K562 (cell line): ENCODE data around the gene ERVW-1. TPM values are rescaled to one million over a fixed set of nuclear protein-coding genes. Genes with fewer than 3 reads are reported as not detected.

Source experiments
- ATAC-seq: fragments of 200-7000 bp; cut with Tn5 transposase; 3 replicates; pipeline ENCODE4 v1.9.1; 2020; ENCODE audit warnings: moderate library complexity
- BruUV-seq: library from RNA; stranded (reverse); fragments of 400-500 nt; replicated peaks from 2 replicates; lab custom pipeline; 2021; lab: Mats Ljungman, UMichigan
- CTCF ChIA-PET: fragments of 300-600 bp; formaldehyde crosslinking; extraction: SDS; loops from one replicate; lab custom pipeline; 2021; ENCODE audit warnings: low intra/inter-chr PET ratio; lab: Yijun Ruan, JAX
- POLR2A ChIA-PET: fragments of 300-600, 350-650 bp; sonication (Branson Sonifier 250); formaldehyde crosslinking; extraction: SDS; loops from one replicate; lab custom pipeline; 2021; ENCODE audit warnings: antibody characterized with exemption, inconsistent platforms; lab: Yijun Ruan, JAX
- DNase-seq, 4 experiments: peaks; one replicate each; pipeline versions ENCODE4 v3.0.0 to v3.0.0-alpha.2; 2011 to 2018; ENCODE audit warnings: low spot score in 3 of 4, mixed read lengths in 3 of 4; ENCODE audit errors: extremely low read depth in 1 of 4
- FAIRE-seq: peaks from 2 replicates; lab custom pipeline; 2011; peaks lifted over from hg19 to GRCh38; lab: Jason Lieb, UNC
- H2AFZ ChIP-seq: 2 replicates; pipeline ENCODE4 v1.6.0; 2011; ENCODE audit warnings: low read depth, low read length, control low read depth, inconsistent platforms
- H3K27ac ChIP-seq: fragments of 200-600 bp; 3 replicates; pipeline ENCODE4 v1.8.0; 2011; ENCODE audit warnings: low read depth, mild to moderate bottlenecking, control low read depth, inconsistent platforms, low read length, moderate library complexity, mixed read lengths; ENCODE audit errors: extremely low read depth
- H3K27me3 ChIP-seq, 2 experiments: fragments of 300-600 bp in 1 of 2; 2 replicates in 1 of 2; 3 replicates in 1 of 2; pipeline versions ENCODE4 v1.6.0 to v1.8.0; 2011; ENCODE audit warnings: inconsistent platforms in 2 of 2, low read length in 2 of 2, mild to moderate bottlenecking in 1 of 2, mixed read lengths in 1 of 2, moderate library complexity in 1 of 2; ENCODE audit not compliant: control insufficient read depth in 2 of 2, insufficient read depth in 2 of 2
- H3K36me3 ChIP-seq: fragments of 300-600 bp; 3 replicates; pipeline ENCODE4 v1.8.0; 2011; ENCODE audit warnings: mild to moderate bottlenecking, low read length, inconsistent platforms; ENCODE audit not compliant: control insufficient read depth, insufficient read depth
- H3K4me1 ChIP-seq, 2 experiments: fragments of 200-600 bp in 1 of 2; replicated peaks in 1 of 2; 2 replicates in 1 of 2; 3 replicates in 1 of 2; pipeline versions ENCODE4 v1.5.1 to v1.8.0; 2011; ENCODE audit warnings: inconsistent platforms in 2 of 2, low read length in 2 of 2, mild to moderate bottlenecking in 1 of 2, mixed read lengths in 1 of 2, moderate library complexity in 1 of 2; ENCODE audit not compliant: control insufficient read depth in 2 of 2, insufficient read depth in 2 of 2
- H3K4me2 ChIP-seq: 2 replicates; pipeline ENCODE4 v1.6.1; 2011; ENCODE audit warnings: low read length, control low read depth, inconsistent platforms, mixed read lengths; ENCODE audit not compliant: insufficient read depth
- H3K4me3 ChIP-seq: fragments of 200-600 bp; sonication (generic), shearing (Covaris generic); 2 replicates; pipeline ENCODE4 v1.5.1; 2016; ENCODE audit warnings: control low read depth, inconsistent platforms
- H3K79me2 ChIP-seq: fragments of 200-600 bp; 3 replicates; pipeline ENCODE4 v1.8.0; 2011; ENCODE audit warnings: low read length, inconsistent platforms; ENCODE audit not compliant: control insufficient read depth, insufficient read depth
- H3K9ac ChIP-seq, 2 experiments: 2 replicates each; pipeline versions ENCODE4 v1.6.0 to v1.6.1; 2011; ENCODE audit warnings: low read depth in 2 of 2, low read length in 2 of 2, control low read depth in 1 of 2, inconsistent platforms in 1 of 2, mild to moderate bottlenecking in 1 of 2, mixed read lengths in 1 of 2; ENCODE audit not compliant: insufficient read depth in 1 of 2
- H3K9me1 ChIP-seq: one replicate; pipeline ENCODE4 v1.6.0; 2011; ENCODE audit warnings: inconsistent platforms, mild to moderate bottlenecking, low read length, moderate library complexity; ENCODE audit not compliant: control insufficient read depth, insufficient read depth
- H3K9me3 ChIP-seq: replicated peaks from 2 replicates; pipeline ENCODE4 v1.5.1; 2011; ENCODE audit warnings: low read depth, low read length, inconsistent platforms; ENCODE audit not compliant: control insufficient read depth, insufficient read depth
- H4K20me1 ChIP-seq: replicated peaks from 2 replicates; pipeline ENCODE4 v1.6.1; 2011; ENCODE audit warnings: low read length, inconsistent platforms, mixed read lengths; ENCODE audit not compliant: control insufficient read depth, insufficient read depth
- ARNT ChIP-seq, 2 experiments: fragments of 450-650 bp; IDR thresholded peaks; 2 replicates each; pipeline ENCODE4 v1.6.1; 2016; ENCODE audit warnings: mild to moderate bottlenecking in 1 of 2
- IRF2 ChIP-seq: sonication (generic); formaldehyde crosslinking; IDR thresholded peaks from 2 replicates; pipeline ENCODE4 v1.8.1; 2022; ENCODE audit warnings: mild to moderate bottlenecking, missing genetic modification reagents
- MCM2 ChIP-seq: fragments of 450-650 bp; IDR thresholded peaks from 2 replicates; pipeline ENCODE4 v1.6.1; 2017; ENCODE audit warnings: low read depth, mild to moderate bottlenecking
- MYBL2 ChIP-seq, 2 experiments: fragments of 450-650 bp in 1 of 2; sonication (generic) in 1 of 2; formaldehyde crosslinking in 1 of 2; IDR thresholded peaks; 2 replicates each; pipeline versions ENCODE4 v1.6.1 to v1.8.1; 2017 to 2022; ENCODE audit warnings: borderline replicate concordance in 1 of 2, inconsistent platforms in 1 of 2, low read depth in 1 of 2, mild to moderate bottlenecking in 1 of 2, missing genetic modification reagents in 1 of 2, moderate library complexity in 1 of 2
- RBM15 ChIP-seq: fragments of 200-400 bp; formaldehyde crosslinking; IDR thresholded peaks from 2 replicates; pipeline ENCODE4 v1.6.1; 2018; ENCODE audit warnings: mild to moderate bottlenecking, low read length, moderate library complexity; ENCODE audit not compliant: insufficient read depth
- SNAPC5 ChIP-seq: fragments of 250-450 bp; sonication (Bioruptor Pico); IDR thresholded peaks from 2 replicates; pipeline ENCODE4 v1.8.0; 2021; ENCODE audit warnings: moderate library complexity, mild to moderate bottlenecking, inconsistent platforms
- STAG1 ChIP-seq: sonication (generic); formaldehyde crosslinking; IDR thresholded peaks from 2 replicates; pipeline ENCODE4 v1.5.0; 2020; ENCODE audit warnings: missing genetic modification reagents, borderline replicate concordance
- XRCC5 ChIP-seq: fragments of 200-400 bp; formaldehyde crosslinking; IDR thresholded peaks from 2 replicates; pipeline ENCODE4 v1.6.1; 2017; ENCODE audit warnings: low read depth, mild to moderate bottlenecking, low read length
- ZNF217 ChIP-seq: sonication (generic); formaldehyde crosslinking; IDR thresholded peaks from 2 replicates; pipeline ENCODE4 v1.8.0; 2022; ENCODE audit warnings: mild to moderate bottlenecking, missing genetic modification reagents
- ZNF324 ChIP-seq: fragments of 250-450 bp; sonication (Bioruptor Pico); IDR thresholded peaks from 2 replicates; pipeline ENCODE4 v1.4.0; 2020; ENCODE audit warnings: mild to moderate bottlenecking
- ZNF444 ChIP-seq: fragments of 250-450 bp; sonication (Bioruptor Pico); IDR thresholded peaks from 2 replicates; pipeline ENCODE4 v1.4.0; 2020; ENCODE audit warnings: mild to moderate bottlenecking, moderate library complexity
- ZNF639 ChIP-seq, 2 experiments: fragments of 200-800 bp in 1 of 2; sonication (Bioruptor generic) in 1 of 2; sonication (generic) in 1 of 2; formaldehyde crosslinking in 1 of 2; IDR thresholded peaks in 1 of 2; conservative IDR thresholded peaks in 1 of 2; 2 replicates each; pipeline versions ENCODE4 v1.5.0 to v1.6.1; 2016 to 2020; ENCODE audit warnings: missing compliant biosample characterization in 1 of 2, missing genetic modification characterization in 1 of 2, missing genetic modification reagents in 1 of 2
- WGBS: fragments of 100-300 bp; shearing (Covaris generic); methylation state at CpG from one replicate; pipeline ENCODE4 v1.1.6; 2016; ENCODE audit warnings: low coverage, mixed read lengths; ENCODE audit not compliant: insufficient coverage; ENCODE audit errors: missing lambda C conversion rate; 5-methylcytosine and 5-hydroxymethylcytosine counted together
- in situ Hi-C: fragments of 300-500 bp; cut with MboI; formaldehyde crosslinking; loops from 4 replicates; pipeline ENCODE4 v1.15.0; 2018; ENCODE audit warnings: inconsistent platforms, mixed read lengths
- intact Hi-C: fragments of 100-400 bp; cut with micrococcal nuclease; formaldehyde crosslinking; loops from 2 replicates; pipeline ENCODE4 v1.14.2; 2022
- polyA plus RNA-seq, 8 experiments: library from polyadenylated mRNA; depleted of rRNA in 4 of 8; stranded (reverse) in 5 of 8; unstranded in 3 of 8; fragments of >200 nt; fragmentation: Nextera tagmentation in 2 of 8; fragmentation: Illumina TruSeq in 1 of 8; extraction: Ambion mirVana in 2 of 8; extraction: Trizol in 1 of 8; gene quantifications; 2 replicates each; pipeline versions ENCODE4 v1.2.1 to v1.2.3, GENCODE V29; 2011 to 2014; ENCODE audit warnings: inconsistent platforms in 1 of 8, missing spikeins in 1 of 8
- total RNA-seq, 7 experiments: library from RNA; depleted of rRNA in 6 of 7; stranded (reverse); fragments of >200 nt in 6 of 7; fragmentation: Illumina TruSeq in 2 of 7; extraction: Trizol in 2 of 7; gene quantifications; 2 replicates each; pipeline versions ENCODE4 v1.2.1 to v1.2.3, GENCODE V29; 2011 to 2021; ENCODE audit warnings: low replicate concordance in 1 of 7
- TF ChIP-seq, protein P1 (sequence below): IDR thresholded peaks from 2 replicates; pipeline ENCODE4 v1.6.1; 2012; ENCODE audit warnings: low read depth, low read length, improper control_type of control experiment, borderline replicate concordance
- TF ChIP-seq, protein P2 (sequence below): fragments of 450-650 bp; formaldehyde crosslinking; conservative IDR thresholded peaks from 2 replicates; pipeline ENCODE4 v1.4.0; 2022; ENCODE audit warnings: mild to moderate bottlenecking, missing genetic modification characterization

ERVW-1 gene
- total and polyA plus RNA-seq, 9 of the 15 experiments (the other 6 are each of a cell fraction or from before 2014, with no cell fraction given): not detected

GRCh38 chr7:92503767-92504166 lies 26.0 kb upstream of the ERVW-1 start (continued):
- no peak for TF ChIP-seq RBM15

DNA sequence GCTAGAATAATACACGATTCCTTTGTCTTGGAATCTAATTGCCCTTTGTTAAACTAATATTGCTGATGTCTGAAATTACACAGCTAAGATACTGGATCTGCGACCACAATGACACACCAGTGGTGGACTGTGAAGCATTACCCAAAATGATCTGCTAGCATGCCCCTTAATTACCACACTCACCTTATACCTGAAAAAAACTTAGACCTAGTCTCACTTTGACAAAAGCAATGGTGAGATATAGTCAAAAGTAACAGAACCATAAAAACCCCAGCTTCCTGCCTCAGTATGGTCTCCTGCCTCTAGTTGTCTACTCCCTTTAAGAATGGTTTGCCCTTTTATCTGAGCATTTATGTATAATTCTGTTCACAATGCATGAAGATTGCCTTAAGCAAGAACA lies 20.8 kb upstream of the ERVW-1 start:
- ATAC-seq (no peak), FAIRE-seq (no peak), DNase-seq (no peak)
- H3K9me3 ChIP-seq: no peaks in the 10 kb centered on the region
- no peaks in the 10 kb centered on the region for H4K20me1 ChIP-seq
- H3K4me1 ChIP-seq: no peaks in the 10 kb centered on the region
- CTCF ChIA-PET: no interaction called here
- intact Hi-C loops: no loop called here
- no peak overlapping the region for H3K27ac ChIP-seq
- in situ Hi-C loops: no loop called here
- H3K9me1 ChIP-seq: no peaks in the 10 kb centered on the region
- peaks cover 29% of the 10 kb centered on the region for H3K36me3 ChIP-seq
- no peaks in the 10 kb centered on the region for H3K79me2 ChIP-seq
- no peak overlapping the region for H3K9ac ChIP-seq
- H3K27me3 ChIP-seq: no peaks in the 10 kb centered on the region
- WGBS: 57% methylated on average over 2 of the region's 2 CpGs
- POLR2A ChIA-PET: interaction anchor here (0.6 to 1.2 kb wide), 4 partner anchors 9 to 341 kb away, joined by 3 to 6 read pairs (median 4); partner anchors contain the start of genes PEX1 and RBM48
- BruUV-seq: no TSS peak
- no peak overlapping the region for H3K4me3 ChIP-seq
- no peak overlapping the region for H3K4me2 ChIP-seq
- H2AFZ ChIP-seq: no peak overlapping the region
- TF ChIP-seq, protein P1, sequence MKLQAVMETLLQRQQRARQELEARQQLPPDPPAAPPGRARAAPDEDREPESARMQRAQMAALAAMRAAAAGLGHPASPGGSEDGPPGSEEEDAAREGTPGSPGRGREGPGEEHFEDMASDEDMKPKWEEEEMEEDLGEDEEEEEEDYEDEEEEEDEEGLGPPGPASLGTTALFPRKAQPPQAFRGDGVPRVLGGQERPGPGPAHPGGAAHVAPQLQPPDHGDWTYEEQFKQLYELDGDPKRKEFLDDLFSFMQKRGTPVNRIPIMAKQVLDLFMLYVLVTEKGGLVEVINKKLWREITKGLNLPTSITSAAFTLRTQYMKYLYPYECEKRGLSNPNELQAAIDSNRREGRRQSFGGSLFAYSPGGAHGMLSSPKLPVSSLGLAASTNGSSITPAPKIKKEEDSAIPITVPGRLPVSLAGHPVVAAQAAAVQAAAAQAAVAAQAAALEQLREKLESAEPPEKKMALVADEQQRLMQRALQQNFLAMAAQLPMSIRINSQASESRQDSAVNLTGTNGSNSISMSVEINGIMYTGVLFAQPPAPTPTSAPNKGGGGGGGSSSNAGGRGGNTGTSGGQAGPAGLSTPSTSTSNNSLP: no peak
- no peak for TF ChIP-seq ZNF444 (CRISPR knock-in tag)
- no peak for TF ChIP-seq SNAPC5 (CRISPR knock-in tag)
- TF ChIP-seq ZNF639 (CRISPR knock-in tag; conservative IDR thresholded peaks at IDR 0.05 in 1 of 2, IDR thresholded peaks at IDR 0.05 in 1 of 2): no peak
- no peak for TF ChIP-seq STAG1 (CRISPR knock-in tag)
- TF ChIP-seq ARNT (IDR thresholded peaks at IDR 0.05): no peak
- no peak for TF ChIP-seq MCM2
- TF ChIP-seq MYBL2 (IDR thresholded peaks at IDR 0.05; ENCODE audit: low read depth): no peak
- TF ChIP-seq MYBL2 (CRISPR knock-in tag; IDR thresholded peaks at IDR 0.05; ENCODE audit: borderline replicate concordance): no peak
- no peak for TF ChIP-seq ZNF217 (CRISPR knock-in tag)
- no peak for TF ChIP-seq ZNF324
- TF ChIP-seq IRF2: no peak
- no peak for TF ChIP-seq XRCC5
- TF ChIP-seq, protein P2, sequence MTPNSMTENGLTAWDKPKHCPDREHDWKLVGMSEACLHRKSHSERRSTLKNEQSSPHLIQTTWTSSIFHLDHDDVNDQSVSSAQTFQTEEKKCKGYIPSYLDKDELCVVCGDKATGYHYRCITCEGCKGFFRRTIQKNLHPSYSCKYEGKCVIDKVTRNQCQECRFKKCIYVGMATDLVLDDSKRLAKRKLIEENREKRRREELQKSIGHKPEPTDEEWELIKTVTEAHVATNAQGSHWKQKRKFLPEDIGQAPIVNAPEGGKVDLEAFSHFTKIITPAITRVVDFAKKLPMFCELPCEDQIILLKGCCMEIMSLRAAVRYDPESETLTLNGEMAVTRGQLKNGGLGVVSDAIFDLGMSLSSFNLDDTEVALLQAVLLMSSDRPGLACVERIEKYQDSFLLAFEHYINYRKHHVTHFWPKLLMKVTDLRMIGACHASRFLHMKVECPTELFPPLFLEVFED (CRISPR knock-in tag): no peak
